NCI-H69 (cell line): ENCODE measurements around the gene RELCH.

Experiments
- DNase-seq: peaks from one replicate; lab custom pipeline; 2025; lab: John Stamatoyannopoulos, UW

The RELCH gene

GRCh38 chr18:62324917-62325805, 138.1 kb downstream of the RELCH start, which contains the start of gene TNFRSF11A:
TSS of gene TNFRSF11A (plus strand) at chr18:62325310. CDS start at chr18:62325353, 43 bp downstream.
- DNase-seq: peak; percentile 95

- DNase-seq: peak; percentile 86
Observed at GRCh38 chr18:62325806-62326645, 139.0 kb downstream of the RELCH start.

GRCh38 chr18:62326646-62327348, 139.7 kb downstream of the RELCH start:
- peak; percentile 59 for DNase-seq

- DNase-seq: peak; percentile 33
Observed at GRCh38 chr18:62327977-62328376, 140.9 kb downstream of the RELCH start.

GRCh38 chr18:62328586-62329525, 141.8 kb downstream of the RELCH start:
- peak; percentile 84 for DNase-seq

DNA sequence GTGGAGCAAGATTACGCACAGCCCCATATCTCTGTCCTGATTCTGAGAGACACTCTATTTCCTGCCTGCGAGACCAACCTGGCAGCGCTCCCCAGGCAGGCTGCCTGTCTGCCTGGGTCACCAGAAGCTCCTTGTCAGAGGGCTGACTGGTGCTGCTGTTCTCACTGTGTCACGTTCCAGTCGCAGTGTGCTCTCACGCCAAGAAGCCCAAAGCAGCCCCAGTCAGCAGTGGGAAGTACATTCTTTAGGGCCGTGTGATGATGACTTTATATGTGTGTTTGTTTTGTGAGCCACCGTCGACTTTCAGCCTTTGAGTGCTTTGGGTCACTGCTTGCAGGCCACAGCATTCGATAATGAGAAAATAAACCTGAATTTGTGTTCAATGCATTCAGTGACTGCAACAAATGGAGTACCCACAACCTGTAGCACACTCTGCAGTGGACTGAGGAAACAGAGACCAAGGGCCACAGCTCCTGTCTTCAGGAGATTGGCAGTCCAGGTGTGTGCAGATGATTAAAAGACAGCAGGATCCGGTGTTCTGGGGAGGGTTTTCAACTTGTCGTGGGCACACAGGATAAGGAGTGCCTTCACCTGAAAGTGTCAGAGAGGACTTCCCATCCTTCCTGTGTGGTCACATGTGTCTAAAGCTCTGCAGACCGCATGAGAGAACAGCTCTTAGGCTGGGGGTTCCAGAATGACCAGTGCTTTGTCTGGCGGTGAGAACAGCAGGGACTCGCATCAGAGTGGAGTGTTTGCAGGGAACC, 142.8 kb downstream of the RELCH start:
- peak; percentile 73 for DNase-seq

DNA sequence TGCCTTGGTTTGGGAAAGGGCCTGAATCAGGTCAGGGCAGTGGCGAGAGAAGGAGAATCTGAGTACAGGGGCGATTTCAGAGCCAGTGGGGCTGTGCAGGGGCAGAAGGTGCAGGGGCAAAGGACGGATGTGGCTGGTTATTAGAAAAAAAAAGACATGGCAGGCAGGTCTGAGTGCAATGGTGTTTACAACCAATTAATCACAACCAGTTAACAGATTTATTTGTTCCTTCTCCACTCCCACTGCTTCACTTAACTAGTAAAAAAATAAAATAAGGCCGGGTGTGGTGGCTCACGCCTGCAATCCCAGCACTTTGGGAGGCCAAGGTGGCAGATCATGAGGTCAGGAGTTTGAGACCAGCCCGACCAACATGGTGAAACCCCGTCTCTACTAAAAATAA, 143.6 kb downstream of the RELCH start:
- DNase-seq: no peak

DNA sequence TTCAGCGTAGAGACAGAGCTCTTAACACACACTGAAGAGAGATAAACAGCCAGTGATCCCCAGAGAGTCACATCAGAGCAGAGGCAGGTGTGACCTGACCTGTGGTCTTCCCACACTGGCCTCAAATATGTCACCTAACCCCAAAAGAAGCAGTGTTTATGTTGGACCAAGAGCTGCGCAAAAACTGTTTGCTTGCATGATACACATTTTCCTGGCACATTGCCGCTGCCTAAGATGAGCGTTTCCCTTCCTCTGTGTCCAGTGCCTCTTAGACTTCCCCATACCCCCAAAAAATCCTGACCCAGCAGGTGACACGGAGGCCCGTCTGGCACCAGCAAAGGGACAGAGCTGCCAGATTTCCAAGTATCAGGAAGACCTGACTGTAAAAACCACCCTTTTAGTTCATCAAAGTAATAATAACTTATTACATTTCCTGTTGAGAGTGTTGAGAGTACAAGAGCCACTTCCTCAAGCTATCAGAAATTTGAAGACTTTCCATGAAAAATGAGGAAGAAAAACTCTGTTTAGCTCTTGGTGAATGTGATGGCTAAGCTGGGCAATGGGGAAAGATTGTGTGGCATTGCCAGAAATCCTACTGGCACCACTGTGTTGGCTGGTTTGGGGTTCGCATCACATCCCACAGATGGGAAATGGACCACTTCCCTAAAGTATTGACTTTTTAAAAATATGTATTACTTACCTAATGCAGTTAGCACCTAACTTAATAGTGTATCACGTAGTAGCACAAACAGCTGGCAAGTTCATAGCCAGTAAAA, 144.7 kb downstream of the RELCH start:
- DNase-seq: no peak

- DNase-seq: no peak
Observed at GRCh38 chr18:62332431-62332830, 145.4 kb downstream of the RELCH start.

DNA sequence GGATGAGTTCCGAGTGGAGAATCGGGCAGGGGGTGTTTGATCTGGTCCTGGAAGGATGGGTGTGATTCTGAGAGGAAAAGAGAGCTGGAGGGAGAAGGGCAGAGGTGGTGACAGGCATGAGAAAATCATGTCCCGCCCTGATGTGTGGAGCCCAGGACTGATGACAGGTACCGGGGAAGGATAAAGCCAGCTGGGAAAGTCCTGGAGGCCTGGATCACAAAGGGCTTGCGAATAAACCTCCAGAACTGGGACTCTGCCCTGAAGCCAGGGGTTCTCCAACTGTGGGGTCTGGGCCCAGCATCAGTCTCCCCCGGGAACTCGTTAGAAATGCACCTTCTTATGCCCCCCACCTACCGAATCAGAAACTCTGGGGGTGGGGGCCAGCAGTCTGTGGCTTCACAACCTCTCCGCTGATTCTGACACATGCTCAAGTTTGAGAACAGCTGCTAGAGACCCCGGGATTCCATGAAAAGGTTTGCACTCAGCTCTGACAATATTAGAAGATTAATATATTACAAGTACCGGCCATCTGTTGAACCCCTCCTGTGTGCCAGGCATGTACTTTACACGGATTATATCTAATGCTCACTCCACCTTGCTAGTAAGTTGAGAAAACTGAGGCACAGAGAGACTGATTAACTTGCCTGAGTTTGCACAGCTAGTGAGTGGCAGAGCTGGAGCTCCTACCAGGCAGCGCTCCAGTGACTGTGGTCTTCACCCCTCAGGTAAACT, 146.1 kb downstream of the RELCH start:
- DNase-seq: no peak

- DNase-seq: no peak
Observed at GRCh38 chr18:62334120-62334519, 147.1 kb downstream of the RELCH start.

DNA sequence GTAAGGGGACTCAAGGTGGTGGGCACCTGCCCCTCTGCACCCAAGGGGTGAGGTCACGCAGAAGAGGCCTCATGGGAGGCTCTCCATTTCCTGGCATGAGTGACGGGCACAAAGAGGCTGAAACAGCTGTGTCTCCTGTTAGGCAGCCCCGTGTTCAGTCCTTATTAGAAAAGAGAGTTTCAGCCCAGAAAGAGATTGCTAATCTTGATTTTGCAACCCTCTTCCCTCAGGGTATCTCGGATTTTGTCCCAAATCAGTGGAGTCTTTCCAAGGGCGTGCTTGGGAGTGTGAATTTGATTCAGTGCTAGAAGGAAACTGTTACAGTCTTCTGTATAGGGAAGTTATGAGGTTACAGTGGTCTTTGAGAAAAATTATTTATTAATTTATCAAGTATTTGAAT, 148.4 kb downstream of the RELCH start:
- no peak for DNase-seq

DNA sequence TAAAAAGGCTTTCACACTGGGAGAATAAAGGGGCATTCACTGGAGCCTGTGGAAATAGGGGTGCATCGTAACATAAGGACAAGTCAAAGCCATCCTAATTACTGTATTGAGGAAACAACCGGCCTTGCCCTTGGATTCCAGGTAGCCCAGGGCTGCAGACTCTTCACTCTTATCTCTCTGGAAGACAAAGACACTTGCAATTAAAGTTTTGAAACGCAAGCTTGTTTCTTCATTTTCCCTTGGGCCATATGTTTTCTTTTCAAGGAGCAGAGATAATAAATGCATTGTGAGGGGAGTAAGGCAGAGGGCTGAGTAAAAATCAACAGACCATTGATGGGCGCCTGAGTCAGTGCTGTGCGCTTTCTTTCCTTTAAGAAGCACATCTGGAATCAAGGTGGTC, 149.6 kb downstream of the RELCH start:
- no peak for DNase-seq

GRCh38 chr18:62337336-62337735, 150.3 kb downstream of the RELCH start:
- DNase-seq: no peak

- no peak for DNase-seq
Observed at GRCh38 chr18:62338446-62339105, 151.5 kb downstream of the RELCH start.

- DNase-seq: no peak
Observed at GRCh38 chr18:62339106-62339988, 152.3 kb downstream of the RELCH start.

DNA sequence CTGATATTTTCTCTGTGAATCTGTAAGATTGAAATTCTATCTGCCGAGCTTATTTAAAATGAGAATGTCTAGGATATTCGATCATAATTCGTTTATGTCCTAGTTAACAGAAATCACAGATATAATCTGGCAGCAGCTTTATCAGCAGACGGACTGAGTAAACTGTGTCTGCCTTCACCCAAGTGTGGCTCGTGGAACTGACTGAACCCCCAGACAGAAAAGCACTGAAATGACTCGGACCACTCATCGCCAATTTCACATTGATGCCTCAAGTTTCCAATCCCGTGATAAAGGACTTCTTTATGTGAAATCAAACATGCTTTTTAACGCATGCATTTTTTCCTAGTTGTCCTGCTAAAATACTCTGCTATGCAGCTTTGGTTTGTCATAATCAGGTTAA, 153.9 kb downstream of the RELCH start:
- no peak for DNase-seq
